ENCODE results near the gene UNC5C.
A peak's percentile ranks its signal among the peaks of the same experiment; 100 is the strongest.
"Not testable (repeated sequence)": the region's sequence is repeated elsewhere in the genome, so short reads cannot be mapped to it uniquely, and the experiment has no call there.

The UNC5C gene

DNA sequence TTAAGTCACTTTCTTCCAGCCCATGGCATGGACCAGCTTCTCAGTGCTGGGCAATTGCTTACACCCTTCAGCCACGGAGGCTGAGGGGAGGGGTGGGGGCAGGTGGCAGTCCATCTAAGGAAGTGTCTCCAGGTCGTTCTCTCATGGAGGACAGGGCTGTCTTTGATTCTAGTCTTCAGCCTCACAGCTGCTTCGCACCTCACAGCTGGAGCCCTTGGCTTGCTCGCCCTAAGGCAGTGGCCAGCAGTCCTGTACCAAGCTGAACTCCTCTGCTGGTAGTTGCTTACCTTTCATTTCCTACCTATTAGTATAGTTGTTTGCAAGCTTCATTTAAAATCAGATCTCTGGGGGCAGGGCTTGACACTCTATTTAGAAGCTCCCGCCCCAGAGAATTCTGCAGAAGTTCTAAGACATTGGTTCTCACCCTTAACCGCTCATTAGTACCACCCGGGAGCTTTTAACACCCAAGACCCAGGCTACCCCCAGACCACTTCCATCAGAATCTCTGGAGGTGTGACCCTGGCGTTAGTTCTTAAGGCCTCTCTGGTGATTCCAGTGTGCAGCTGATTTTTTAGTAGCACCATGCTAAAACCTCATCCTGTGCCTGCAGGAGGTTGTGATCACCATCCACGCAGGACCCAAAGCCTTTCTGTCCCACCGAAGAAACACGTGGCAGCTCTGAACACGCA lies 386.8 kb downstream of the UNC5C start:
- intact Hi-C loops (cut with DNase I), result no loop called here
- DNase-seq, result peak in 1 of 10 donors; percentile 43

DNA sequence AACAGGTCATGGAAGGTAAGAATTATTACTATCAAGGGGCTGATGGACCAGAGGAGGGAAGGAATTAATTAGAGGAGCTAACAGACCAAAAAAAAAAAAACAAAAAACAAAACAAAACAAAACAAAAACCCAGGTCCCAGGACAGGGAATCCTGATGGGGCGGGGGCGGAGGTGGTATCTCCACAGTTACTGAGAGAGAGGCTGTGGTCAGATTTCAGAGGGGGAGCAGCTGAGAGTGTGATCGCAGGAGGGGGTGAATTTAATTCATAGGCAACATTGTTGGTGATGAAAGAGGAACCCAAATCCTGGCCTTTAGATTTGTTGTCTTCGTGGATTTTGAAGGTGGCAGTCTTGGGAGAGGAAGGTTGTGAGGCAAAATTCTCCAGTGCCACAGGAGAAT lies 389.4 kb downstream of the UNC5C start:
- intact Hi-C loops (cut with DNase I), result no loop called here
- no peak for DNase-seq

DNA sequence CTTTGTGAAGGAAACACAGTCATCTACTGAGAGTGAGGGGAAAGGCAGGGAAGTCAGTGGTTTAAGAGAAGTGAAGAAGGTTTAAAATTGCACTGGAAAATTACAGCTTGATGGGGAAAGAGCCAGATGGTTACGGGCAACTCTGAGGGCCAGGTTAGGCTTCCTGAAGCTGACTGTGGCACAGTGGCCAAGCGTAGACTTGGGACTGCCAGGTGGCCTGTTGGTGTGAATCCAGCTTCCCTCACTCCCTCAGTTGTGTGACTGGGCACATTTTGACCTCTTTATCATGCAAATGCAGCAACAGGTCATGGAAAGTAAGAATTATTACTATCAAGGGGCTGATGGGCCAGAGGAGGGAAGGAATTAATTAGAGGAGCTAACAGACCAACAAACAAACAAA lies 390.1 kb downstream of the UNC5C start:
- DNase-seq, result no peak
- intact Hi-C loops (cut with DNase I), result no loop called here

DNA sequence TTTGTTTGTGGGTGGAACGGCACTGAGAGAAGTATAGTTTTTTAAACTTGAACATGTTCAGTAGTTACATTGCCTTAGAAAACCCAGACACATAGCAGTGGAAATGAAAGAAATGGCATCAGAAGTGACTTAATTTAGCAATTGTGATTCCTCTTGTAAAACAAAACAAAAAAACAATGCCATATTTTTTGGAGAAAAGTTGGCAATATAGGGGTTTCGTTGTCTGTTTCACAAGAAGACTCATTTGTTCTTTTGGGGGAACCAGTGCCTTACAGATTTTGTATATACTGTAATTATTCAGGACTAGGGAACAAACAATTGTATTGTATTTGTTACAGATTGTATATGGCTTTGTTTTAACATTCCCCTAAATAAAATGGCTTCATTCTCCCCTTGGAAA lies 390.7 kb downstream of the UNC5C start:
- intact Hi-C loops (cut with DNase I), result no loop called here
- no peak for DNase-seq

DNA sequence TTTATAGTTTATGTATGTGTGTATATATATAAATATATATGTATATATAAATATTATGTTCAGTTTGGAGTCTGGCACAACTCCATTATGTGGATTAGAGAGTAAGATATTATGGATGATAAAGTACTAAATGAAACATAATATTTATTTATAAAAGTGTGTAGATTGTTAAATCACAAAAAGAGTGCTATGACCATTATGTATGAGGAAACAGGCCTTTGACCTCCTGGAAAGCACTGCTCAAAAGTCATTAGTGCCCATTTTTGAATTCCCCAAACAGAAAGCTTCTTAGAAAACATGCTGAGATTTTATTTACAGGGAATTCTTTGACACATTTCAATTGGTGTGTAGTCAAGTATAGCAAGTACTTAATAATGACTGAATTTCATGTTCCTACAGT lies 391.2 kb downstream of the UNC5C start:
- no peak for DNase-seq
- intact Hi-C loops (cut with DNase I), result loop anchor here (2.0 kb wide), 1 partner anchor 1195 kb away; no protein-coding TSS in a partner anchor

GRCh38 chr4:95156452-95156765 lies 392.4 kb downstream of the UNC5C start:
- no peak for DNase-seq
- intact Hi-C loops (cut with DNase I), result loop anchor here (2.0 kb wide), 1 partner anchor 1196 kb away; no protein-coding TSS in a partner anchor

DNA sequence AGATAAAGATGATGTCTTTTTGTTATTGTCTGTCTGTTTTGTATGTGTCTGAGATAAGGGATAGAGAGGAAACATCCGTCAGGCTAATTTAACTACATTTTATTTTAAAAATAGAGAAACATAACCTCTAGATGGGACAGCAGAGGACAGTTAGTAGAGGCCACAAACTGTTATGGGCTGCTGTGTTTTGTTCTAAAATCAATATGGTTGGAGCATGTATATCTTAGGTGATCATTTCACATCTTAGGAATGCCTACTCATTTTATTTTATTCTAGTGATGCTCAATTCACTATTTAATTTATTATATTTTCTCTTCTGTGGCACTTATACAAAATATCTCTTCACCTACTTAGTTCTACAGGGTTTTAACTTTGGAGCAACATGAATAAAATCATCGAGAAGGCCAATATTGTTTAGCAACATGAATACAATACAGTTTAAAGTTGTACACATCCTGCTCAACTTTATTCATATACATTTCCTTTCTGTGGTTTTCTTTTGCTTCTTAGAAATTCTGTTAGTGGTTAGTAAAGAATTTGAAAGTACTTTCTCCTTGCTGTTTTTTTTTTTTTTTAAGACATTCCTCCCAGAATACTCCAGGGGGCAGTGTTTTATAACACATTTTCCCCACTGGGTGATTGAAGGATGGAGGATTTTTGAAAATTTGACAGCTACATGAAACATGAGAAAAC lies 392.9 kb downstream of the UNC5C start:
- DNase-seq, result no peak

GRCh38 chr4:95153182-95153581 lies 395.6 kb downstream of the UNC5C start:
- intact Hi-C loops (cut with DNase I), result no loop called here
- DNase-seq, result no peak

More for the DNA sequence above, 392.9 kb downstream of the UNC5C start:
- intact Hi-C loops (cut with DNase I), result loop anchor here (2.0 kb wide), 1 partner anchor 1197 kb away; no protein-coding TSS in a partner anchor

DNA sequence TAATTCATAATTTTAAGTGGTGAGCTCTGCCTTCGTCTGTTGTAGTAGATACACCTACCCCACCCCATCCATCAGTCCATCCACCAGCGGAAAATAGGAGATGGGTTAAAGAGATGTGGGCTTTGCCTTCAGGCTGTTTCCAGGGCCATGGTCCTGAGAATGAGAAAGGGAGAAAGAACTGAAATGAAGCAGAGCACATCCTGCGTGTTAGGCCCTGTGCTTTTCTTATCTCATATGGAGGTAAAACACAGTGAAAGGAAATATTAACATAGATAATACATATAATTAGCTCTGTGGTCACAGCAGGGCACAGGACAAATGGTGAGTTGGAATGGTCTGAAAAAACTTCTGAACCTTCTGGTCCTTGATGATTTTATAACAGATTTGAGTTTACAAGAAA lies 397.5 kb downstream of the UNC5C start:
- DNase-seq, result no peak
- intact Hi-C loops (cut with DNase I), result no loop called here

DNA sequence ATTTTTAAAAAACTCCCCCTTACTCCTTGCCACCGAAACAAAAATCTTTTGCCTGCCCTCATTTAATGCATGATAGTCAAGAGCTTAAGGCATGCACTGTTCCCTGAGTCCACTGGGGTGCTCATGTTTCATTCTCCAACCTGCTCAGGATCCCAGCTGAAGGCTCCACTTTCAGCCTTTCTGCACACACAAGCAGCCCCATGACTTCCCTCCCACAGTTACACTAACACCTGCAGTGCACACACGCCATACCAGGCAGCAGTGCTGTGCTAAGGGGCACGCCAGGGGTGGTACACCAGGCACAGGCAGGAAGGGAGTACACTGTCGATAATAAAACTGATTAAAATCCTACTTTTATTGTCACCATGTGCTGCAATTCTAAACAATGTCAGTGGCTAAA lies 405.8 kb downstream of the UNC5C start:
- intact Hi-C loops (cut with DNase I), result no loop called here
- no peak for DNase-seq

DNA sequence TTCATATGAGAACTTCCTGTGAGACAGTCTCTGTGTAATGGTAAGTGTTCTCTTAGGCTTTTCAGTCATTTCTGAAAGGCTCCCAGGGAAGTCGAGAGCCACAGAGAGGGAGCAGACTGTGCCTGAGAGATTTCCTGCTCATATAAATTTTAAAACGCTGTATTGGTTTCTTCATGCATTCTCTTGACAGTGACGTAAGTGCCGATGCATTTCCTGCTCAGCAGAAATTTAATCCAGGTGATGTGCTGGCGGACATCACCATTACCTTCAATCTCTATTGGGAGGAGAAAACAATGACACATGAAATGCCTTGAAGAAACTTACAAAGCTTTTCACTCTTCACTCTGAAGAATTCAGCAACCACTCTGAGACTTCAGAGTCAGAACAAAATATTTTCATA lies 407.4 kb downstream of the UNC5C start:
- DNase-seq, result no peak

GRCh38 chr4:95139424-95139823 lies 409.3 kb downstream of the UNC5C start:
- intact Hi-C loops (cut with DNase I), result not testable (repeated sequence)

More for the DNA sequence above, 407.4 kb downstream of the UNC5C start:
- intact Hi-C loops (cut with DNase I), result no loop called here

GRCh38 chr4:95134016-95134415 lies 414.8 kb downstream of the UNC5C start:
- intact Hi-C loops (cut with DNase I); DNase-seq: not testable (repeated sequence)

More at GRCh38 chr4:95139424-95139823, 409.3 kb downstream of the UNC5C start:
- DNase-seq, result peak in 1 of 10 donors; percentile 49

- intact Hi-C loops (cut with DNase I), result no loop called here
- peak in 3 of 10 donors; percentile 8 to 52 (median 19) for DNase-seq
Measured at GRCh38 chr4:95129821-95130311, 418.9 kb downstream of the UNC5C start.

GRCh38 chr4:95129031-95129430 lies 419.7 kb downstream of the UNC5C start:
- DNase-seq, result no peak
- intact Hi-C loops (cut with DNase I), result no loop called here

- intact Hi-C loops (cut with DNase I), result loop anchor here (2.0 kb wide), 1 partner anchor 504 kb away; no protein-coding TSS in a partner anchor
- DNase-seq, result peak in 4 of 10 donors; percentile 12 to 18 (median 14)
Measured at GRCh38 chr4:95124906-95125504, 423.8 kb downstream of the UNC5C start.

DNA sequence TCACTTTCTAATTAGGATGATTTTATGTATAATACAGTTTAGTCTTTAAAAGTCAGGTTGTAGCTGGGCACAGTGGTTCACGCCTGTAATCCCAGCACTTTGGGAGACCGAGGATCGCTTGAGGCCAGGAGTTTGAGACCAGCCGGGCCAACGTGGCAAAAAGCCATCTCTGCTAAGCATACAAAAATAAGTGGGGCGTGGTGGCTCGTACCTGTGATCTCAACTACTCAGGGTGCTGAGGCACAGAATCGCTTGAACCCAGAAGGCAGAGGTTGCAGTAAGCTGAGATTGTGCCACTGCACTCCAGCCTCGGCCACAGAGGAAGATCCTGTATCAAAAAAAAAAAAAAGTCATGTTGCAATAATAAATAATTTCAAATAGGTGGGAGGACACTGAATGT lies 426.8 kb downstream of the UNC5C start:
- intact Hi-C loops (cut with DNase I), result no loop called here
- DNase-seq, result peak in 2 of 10 donors; percentile 50 to 63

DNA sequence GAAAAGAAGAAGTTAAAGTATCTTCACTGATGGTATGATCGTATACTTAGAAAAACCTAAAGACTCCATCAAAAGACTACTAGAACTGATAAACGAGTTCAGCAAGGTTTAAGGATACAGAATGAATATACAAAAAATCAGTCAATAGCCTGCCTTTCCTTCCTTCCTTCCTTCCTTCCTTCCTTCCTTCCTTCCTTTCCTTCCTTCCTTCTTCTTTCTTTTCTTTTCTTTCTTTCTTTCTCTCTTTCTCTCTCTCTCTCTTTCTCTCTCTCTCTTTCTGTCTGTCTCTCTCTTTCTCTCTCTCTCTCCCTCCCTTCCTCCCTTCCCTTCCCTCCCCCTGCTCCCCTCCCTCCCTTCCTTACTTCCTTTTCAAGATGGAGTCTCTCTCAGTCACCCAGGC lies 428.3 kb downstream of the UNC5C start:
- DNase-seq, result no peak
- intact Hi-C loops (cut with DNase I), result no loop called here

- intact Hi-C loops (cut with DNase I), result no loop called here
- no peak for DNase-seq
Measured at GRCh38 chr4:95118497-95118896, 430.3 kb downstream of the UNC5C start.

GRCh38 chr4:95114521-95114920 lies 434.3 kb downstream of the UNC5C start:
- intact Hi-C loops (cut with DNase I), result no loop called here
- DNase-seq, result no peak

All from posterior cingulate gyrus (tissue), 11 donors.